ENCODE results near the gene AFDN. TPM values are rescaled to one million over a fixed set of nuclear protein-coding genes. Genes with fewer than 3 reads are reported as not detected.
A peak's percentile ranks its signal among the peaks of the same experiment; 100 is the strongest.

Gene AFDN
- polyA plus RNA-seq, 3 donors: 186 to 250 (median 186) TPM

GRCh38 chr6:167892835-167893815, 66.4 kb downstream of the AFDN start:
- DNase-seq (ENCODE audit: extremely low read depth in 1 of 11, low read depth in 9 of 11, low spot score in 4 of 11): no peak

DNA sequence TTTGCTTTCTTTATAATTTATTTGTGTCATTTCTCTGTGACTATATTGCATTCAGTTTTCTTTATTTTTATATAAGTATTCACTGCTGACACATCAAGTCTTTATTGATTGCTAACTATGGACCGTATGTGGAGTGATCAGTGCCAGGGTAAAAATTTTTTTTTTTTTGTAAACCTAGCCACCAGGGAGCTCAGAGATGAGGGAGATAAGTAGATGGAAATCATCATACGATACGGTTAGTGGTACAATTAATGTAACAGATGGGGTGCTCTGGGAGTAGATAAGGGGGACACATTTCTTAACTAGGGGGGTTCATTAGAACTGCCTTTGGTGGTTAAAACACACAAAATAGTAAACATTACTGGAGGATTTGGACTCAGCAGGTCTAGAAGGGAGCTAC, 68.3 kb downstream of the AFDN start:
- no peak for DNase-seq (ENCODE audit: extremely low read depth in 1 of 11, low read depth in 9 of 11, low spot score in 4 of 11)

DNA sequence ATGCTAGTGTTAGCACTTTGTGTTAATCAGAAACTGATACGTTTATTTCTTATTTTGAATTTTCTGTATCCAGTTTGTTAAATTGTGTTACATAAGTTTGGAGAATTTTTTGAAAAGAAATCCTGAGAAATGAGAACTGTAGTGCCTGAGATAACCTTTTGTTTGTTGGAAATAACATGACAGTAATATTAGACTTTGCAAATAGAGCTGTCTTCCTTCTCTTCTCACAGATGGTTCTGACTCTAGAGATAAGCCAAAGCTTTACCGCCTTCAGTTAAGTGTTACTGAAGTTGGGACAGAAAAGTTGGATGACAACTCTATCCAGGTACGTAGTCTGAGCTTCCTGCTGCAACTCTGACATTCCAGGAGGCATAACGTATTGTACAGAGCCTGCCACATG, 69.9 kb downstream of the AFDN start:
- no peak for DNase-seq (ENCODE audit: extremely low read depth in 1 of 11, low read depth in 9 of 11, low spot score in 4 of 11)

GRCh38 chr6:167898673-167899311, 72.1 kb downstream of the AFDN start:
- DNase-seq (ENCODE audit: extremely low read depth in 1 of 11, low read depth in 9 of 11, low spot score in 4 of 11): peak in 8 of 11 donors; percentile 6 to 29 (median 14)

DNA sequence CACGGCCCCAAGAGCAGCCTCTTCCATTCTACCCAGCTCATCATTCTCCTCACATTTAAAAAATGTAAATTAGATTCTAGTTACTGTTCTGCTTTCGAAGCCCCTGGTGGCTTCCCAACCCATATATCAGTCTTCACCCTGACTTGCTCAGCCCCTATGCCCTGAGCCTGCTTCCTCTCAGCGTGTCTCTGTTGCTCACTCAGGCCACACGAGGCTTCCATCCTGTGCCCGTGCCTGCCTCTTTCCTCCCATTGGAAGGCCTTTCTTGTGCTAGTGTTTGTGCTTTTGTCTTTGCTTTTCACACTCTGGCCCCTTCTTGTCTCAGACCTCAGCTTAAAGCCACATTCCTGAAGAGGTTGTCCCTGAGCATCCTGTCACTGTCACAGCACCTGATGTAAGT, 78.1 kb downstream of the AFDN start:
- no peak for DNase-seq (ENCODE audit: extremely low read depth in 1 of 11, low read depth in 9 of 11, low spot score in 4 of 11)

GRCh38 chr6:167906899-167907298, 80.2 kb downstream of the AFDN start:
- peak in 9 of 11 donors; percentile 32 to 64 (median 56) for DNase-seq (ENCODE audit: extremely low read depth in 1 of 11, low read depth in 9 of 11, low spot score in 4 of 11)

GRCh38 chr6:167907837-167908681, 81.3 kb downstream of the AFDN start:
- DNase-seq (ENCODE audit: extremely low read depth in 1 of 11, low read depth in 9 of 11, low spot score in 4 of 11): peak in 3 of 11 donors; percentile 8 to 25 (median 9)

- DNase-seq (ENCODE audit: extremely low read depth in 1 of 11, low read depth in 9 of 11, low spot score in 4 of 11): no peak
Measured at GRCh38 chr6:167910007-167910406, 83.3 kb downstream of the AFDN start.

GRCh38 chr6:167910652-167911051, 83.9 kb downstream of the AFDN start:
- no peak for DNase-seq (ENCODE audit: extremely low read depth in 1 of 11, low read depth in 9 of 11, low spot score in 4 of 11)

DNA sequence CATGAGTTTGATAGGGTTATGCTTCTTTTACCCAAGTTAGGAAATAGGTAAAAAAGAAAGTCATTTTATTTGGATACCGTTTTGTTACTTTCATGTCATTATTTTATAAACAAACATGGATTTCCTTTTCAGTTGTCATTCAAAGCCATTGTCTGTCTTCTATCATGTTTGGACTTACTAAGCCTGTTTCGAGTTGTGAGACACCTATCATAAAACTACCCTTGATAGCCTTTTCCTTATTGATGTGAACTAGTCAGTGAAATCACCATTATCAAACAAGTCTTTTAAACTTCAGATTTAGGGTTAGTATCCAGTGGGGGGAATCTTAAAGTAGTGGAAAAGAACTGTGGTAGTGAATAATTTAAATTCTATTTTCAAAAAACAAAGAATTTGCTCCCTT, 85.8 kb downstream of the AFDN start:
- DNase-seq (ENCODE audit: extremely low read depth in 1 of 11, low read depth in 9 of 11, low spot score in 4 of 11): no peak

GRCh38 chr6:167913699-167914098, 87.0 kb downstream of the AFDN start:
- DNase-seq (ENCODE audit: extremely low read depth in 1 of 11, low read depth in 9 of 11, low spot score in 4 of 11): no peak

GRCh38 chr6:167915139-167915538, 88.4 kb downstream of the AFDN start:
- no peak for DNase-seq (ENCODE audit: extremely low read depth in 1 of 11, low read depth in 9 of 11, low spot score in 4 of 11)

DNA sequence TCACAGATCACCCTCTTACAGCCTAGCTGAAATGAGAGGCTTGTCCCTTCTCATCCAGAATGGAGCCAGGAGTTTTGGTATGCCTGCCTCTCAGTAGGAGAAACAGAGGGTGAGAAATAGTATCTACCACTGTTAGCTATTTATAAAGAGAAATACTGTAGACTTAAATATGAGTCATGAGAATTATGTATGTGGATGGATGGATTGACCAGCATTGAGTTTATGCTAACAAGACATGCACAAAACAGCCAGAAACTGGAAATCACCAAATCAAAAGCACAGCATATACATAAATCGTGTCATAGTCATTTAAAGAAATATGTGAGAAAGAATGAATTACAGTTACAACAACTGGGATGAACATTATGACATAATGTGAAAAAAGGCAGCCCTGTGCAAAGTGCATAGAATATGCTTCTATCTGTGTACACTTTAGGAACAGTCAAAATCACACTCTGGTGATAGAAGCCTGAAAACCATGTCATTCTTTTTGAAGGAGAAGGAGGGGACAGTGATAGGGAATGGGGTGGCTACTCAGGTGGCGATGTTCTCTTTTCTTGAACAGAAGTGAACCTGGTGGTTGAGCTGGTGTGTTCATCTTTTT, 90.9 kb downstream of the AFDN start:
- no peak for DNase-seq (ENCODE audit: extremely low read depth in 1 of 11, low read depth in 9 of 11, low spot score in 4 of 11)

- no peak for DNase-seq (ENCODE audit: extremely low read depth in 1 of 11, low read depth in 9 of 11, low spot score in 4 of 11)
Measured at GRCh38 chr6:167918548-167919278, 92.0 kb downstream of the AFDN start.

DNA sequence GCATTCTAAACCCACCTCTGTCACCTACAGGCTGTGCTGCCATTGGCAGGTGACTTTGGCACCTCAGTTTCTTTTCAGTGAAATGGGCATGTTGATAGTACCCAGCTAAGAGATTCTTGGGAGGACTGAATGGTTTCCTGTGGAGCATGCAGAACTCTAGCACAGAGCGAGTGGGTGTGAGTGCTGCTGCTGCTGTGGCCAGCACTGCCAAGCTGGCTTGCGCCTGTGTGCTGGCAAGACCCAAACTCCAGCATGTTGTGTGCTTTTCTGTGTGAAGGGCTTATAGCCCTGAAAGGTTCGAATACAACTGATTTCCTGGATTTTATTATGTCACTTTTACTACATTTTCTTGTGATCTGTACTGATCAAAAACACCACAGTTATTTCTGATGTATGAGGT, 92.6 kb downstream of the AFDN start:
- DNase-seq (ENCODE audit: extremely low read depth in 1 of 11, low read depth in 9 of 11, low spot score in 4 of 11): no peak

DNA sequence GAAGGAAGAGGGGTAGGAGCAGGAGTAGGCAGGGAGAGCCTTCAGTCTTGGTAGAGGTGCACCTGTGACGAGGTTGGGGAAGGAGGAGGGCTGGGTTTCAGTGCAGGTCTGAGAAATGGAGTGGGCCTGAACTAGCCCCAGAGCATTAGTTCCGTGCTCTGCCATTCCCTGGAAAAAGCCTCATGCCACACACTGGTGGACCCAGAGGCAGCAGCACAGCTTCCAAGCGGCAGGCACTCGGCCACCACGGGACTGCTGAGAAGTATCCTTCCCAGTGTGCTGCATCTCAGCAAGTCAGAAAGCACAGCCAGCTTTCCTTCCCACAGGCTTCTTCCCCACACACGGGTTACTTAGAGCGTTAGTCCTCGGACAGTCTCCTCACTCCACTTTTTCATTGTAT, 93.5 kb downstream of the AFDN start:
- no peak for DNase-seq (ENCODE audit: extremely low read depth in 1 of 11, low read depth in 9 of 11, low spot score in 4 of 11)

GRCh38 chr6:167921831-167922230, 95.1 kb downstream of the AFDN start:
- no peak for DNase-seq (ENCODE audit: extremely low read depth in 1 of 11, low read depth in 9 of 11, low spot score in 4 of 11)

DNA sequence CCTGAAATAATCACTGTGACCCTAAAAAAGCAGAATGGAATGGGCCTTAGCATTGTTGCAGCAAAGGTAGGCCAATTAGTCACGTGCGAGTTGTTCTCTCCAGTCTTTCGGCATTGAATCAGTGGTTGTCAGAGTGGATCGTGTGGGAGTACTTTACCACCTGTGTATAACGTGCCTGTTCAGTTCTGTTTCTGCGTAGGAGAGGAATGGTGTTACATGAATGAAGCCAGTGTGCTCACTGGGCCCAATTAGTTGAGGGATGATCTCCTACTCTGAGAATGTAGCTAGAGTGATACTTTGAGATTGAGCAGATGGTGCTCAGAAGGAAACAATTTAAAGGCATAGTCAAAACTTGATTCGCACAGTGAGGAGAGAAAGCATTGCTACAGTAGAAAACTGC, 98.3 kb downstream of the AFDN start:
- peak in 1 of 11 donors; percentile 42 for DNase-seq (ENCODE audit: extremely low read depth in 1 of 11, low read depth in 9 of 11, low spot score in 4 of 11)
